Cerebellar nuclear complex (tissue), 1 donor: ENCODE measurements around the gene CCT7.
A peak's percentile ranks its signal among the peaks of the same experiment; 100 is the strongest.

Source experiments
- DNase-seq, 2 experiments: peaks; one replicate each; lab custom pipeline; 2025; lab: John Stamatoyannopoulos, UW

The CCT7 gene

DNA sequence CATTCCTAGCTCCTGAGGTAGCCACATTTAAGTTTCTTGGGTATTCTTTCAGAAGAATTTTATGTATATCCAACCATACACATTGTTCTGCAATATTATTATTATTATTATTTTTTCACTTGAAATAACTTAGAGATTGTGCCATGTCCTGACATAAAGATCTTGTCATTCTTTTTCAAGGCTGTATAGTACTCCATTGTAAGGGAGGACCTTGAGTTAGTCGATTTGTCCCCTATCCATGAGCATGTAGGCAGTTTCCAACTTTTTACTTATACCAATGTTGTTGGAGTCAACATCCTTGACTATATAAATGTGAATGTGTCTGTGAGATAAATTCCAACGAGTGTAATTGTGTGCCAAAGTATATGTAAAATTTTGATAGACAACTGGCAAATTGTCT, 60.1 kb downstream of the CCT7 start:
- DNase-seq: no peak

DNA sequence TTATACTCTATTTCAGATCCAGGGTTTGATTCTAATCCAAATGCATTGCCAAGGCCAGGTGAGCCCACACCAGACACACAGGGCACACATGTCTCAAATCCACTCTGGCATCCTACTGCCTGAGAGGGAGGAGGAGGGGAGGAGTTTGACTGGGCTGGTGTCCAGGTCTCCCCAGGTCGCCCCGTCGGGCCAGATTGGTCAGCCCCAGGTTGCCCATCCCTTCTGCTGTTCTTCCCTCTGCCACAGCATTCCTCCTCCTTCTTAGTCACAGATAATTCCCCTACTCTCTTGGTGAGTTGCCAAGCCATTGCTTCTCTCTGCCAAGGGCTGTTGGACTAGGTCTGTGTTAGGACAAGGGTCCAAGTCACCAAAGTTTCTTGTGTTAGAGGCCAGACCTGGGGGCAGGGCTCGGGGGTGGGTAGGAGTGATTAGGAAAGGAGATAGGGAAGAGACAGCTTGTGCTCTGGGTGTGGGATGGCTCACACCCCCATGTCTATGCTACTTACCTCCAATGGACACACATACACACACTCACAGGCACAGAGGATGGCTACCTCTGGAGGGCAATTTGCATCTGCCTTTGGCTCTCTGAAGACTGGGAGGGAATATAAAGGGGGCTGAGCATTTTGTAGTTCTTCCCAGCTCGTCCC, 61.8 kb downstream of the CCT7 start:
- DNase-seq: peak; percentile 93 to 97

DNA sequence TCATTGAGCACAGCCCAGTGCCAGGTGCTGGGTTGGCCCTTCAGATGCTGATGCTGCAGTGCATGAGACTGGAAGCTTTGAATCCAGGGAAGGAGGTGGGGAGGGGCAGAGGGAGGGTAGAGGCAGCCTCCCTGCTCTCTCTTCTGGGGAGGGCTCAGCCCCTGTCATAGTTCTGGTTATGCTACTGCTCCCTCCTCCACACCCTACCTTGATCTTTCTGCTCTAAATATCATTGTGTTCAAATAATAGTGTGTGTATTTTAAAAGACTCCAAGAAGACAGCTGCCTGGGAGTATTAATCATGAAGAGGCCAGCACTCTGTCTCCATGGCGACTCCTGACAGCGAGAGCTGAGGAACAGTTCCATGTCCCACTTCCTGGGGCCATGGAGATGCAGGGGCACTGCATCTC, 63.0 kb downstream of the CCT7 start:
- peak in 1 of 2 experiments; percentile 17 for DNase-seq

DNA sequence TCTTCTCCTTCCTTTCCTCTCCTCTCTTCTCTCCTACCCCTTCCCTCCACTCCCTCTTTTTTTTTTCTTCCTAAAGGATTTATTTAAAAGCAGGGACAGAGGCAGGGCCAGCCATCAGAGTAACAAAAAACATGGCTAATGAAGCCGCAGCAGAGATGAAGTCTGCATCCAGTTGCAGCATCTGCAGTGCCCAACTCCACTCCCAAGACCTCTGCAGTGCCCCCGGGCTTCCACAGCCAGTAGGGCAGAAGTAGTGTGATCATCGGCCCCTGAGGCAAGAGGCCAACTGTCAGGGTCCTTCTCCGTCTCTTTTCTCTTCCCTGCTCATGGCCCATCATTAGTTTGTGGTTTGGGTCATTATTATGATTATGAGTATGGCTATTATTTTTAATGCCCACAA, 63.5 kb downstream of the CCT7 start:
- no peak for DNase-seq

DNA sequence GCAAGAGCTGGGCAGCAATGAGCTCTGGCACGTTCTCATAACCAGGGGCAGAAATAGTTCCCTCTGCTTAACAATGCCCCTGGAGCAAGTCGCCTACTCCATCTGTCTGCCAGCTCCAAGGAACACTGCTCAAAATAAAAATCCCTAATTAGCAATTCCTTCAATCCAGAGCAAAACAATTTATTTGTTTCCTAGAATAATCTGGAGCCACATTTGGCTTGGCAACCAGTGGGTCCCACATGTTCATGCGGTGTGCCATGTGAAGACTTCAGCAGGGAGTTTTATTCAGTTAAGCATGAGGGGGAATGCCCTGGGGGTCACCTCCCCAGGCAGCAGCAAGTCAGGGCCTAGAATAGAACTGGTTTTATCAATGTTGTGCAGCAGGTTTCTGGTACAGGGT, 66.8 kb downstream of the CCT7 start:
- DNase-seq: no peak

DNA sequence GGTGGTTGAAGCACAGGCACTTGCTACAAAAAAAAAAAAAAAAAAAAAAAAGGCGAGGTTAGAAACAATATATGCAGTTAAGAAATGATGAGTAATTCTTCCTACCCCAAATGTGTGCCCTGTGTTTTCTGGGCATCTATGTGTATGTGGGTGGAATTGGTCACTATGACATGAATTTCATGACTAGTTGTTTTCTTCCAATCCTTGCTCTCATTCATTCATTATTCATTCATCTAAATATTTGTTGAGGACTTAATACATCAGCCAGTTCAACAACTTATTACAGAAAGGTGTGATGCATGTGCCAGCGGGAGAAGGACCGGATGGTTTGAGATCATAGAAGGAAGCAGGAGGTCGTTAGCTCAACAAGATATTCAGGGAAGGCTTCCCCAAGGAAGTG, 67.5 kb downstream of the CCT7 start:
- no peak for DNase-seq
